ENCODE data around the gene NECAB2.

NECAB2 gene

DNA sequence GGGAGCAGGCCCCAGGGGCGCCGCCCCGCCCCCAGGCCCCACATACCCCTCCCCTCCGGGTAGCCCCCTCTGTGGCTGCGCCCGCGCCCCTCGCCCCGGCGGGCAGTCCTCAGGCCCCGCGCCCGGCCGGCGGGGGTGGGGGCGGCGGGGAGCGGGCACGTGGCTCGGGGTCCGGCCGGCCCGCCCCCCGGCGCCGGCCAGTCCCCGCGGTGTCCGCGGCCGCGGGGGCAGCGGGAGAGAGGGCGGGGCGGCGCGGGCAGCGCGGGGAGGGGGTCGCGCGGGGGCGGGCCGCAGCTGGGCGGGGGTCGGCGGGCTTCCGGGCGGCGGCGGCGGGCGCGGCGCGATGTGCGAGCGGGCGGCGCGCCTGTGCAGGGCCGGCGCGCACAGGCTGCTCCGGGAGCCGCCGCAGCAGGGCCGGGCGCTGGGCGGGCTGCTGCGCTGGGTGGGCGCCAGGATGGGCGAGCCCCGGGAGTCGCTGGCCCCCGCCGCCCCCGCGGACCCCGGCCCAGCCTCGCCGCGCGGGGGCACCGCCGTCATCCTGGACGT, 335 bp downstream of the NECAB2 start:
- no peak for DNase-seq

DNA sequence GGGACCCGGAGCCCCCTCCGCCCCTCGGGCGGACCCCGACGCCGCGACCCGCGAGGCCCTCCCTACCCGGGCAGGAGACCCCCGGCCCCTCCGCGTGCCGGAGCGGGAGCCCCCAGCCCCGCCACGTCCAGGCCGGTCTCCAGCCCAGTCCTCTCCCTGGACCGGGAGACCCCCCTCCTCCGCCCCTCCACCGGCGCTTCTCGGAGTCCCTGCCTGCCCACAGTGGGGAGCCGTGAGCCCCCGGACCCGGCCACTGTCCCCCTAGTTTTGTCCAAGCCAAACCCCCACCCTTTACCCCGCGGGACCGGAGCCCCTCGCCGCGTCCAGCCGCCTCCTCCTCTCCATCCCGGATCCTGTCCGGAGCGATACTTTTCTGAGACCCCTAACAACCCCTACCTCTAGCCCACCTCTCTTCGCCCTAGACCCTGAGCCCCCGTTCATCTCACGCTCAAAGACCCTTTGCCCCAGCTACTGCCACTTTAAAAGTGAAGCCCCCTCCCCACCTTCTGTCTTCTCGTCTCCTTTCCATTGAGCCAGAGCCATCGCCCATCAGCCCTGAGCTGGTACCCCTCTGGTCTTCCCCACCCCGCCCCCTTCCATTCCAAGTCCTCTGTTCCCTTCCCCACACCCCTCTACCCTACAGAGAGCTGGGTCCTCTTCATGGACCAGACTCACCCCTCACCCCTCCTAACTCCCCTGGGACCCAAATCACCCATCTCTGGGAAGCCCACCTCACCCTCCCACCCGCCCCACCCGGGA, 1.0 kb downstream of the NECAB2 start:
- no peak for DNase-seq

DNA sequence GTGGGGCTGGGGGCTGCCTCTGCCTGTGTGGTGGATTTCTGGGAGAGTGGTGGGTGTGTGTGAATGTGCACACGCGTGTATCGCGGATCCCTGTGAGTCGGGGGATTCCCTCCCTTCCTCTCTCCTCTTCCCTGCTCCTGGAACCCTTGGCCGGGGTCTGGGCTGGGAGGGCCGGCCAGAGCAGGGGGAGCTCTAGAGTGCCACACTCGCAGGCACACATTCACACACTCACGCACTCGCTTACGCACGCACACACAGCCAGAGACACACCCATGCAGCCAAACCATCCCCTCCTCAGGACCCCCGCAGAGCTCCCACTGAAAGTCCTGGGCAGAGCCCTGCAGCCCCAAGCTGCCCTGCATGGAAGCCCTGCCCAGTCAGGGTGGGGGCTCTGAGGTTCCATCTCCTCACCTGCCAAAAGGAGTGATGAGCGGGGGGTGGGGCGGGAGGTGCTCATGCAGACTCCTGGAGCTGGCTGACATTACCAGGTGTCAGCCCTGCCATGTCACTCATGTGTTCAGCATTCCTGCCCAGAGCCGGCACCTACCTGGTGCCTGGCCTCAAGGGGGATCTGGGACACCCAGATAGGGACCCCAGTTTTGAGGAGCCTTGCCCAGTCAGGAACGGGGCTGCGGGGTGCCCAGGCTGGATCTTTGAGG, 1.9 kb downstream of the NECAB2 start:
- no peak for DNase-seq

DNA sequence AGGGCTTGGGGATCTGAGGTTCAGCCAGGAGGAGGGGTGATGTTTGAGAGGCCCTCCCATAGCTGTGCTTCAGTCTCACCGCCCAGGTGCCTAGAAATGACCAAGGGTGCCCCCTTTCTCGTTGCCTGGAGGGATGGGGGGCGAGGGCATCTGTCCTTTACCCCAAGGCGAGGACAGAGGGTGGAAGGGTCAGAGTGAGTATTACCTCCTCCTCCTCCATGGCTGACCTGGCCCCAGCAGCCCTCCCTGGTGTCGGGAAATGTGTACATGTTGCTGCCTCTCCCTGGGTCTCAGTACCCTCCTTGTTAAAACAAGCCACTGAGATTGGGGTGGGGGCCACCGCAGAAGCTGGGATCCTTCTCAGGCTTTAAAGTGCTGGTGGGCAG, 2.4 kb downstream of the NECAB2 start:
- DNase-seq, result no peak

DNA sequence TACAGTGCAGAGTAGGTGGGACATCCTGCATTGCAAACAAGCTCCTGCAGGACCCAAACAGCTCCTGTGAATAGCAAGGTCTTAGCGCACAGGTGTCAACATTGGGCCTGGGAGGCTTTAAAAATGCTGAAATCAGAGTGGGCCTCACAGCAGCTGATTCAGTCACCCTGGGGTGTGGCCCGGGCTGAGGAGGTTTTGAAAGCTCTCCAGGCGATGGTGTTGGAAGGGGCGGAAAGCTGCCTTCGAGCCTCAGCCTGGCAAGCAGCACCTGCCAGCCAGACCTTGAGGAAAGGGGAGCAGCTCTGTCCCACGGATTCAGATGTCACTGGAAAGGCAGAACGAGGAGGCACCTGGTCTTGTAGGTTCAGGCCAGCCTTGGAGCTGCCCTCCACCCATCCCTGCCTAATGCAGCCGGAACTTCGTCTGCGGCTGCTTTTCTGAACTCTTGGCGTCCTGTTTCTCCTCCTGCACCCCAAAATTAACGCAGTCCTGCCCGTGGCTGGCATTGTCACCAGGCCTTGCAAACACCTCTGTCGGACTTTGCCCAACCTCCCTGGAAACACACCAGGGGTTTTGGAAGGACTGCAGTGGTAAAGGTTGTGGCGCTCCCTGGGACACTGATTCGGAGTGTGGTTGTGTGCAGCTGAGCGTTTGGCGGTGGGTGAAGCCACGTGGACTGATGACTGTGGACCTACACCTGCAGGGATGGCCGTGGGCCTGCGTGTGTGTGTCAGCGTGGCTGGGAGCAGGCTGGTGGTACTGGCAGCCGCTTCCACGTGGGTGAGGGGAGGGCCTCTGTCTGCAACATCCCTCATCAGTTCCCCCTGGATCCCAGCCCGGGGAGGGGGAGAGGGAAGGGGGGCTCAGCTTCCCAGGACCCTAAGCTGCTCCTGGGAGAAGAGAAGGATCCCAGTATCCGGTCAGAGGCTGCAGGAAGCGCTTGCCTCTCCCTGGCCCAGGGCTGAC, 3.4 kb downstream of the NECAB2 start:
- DNase-seq, result no peak

DNA sequence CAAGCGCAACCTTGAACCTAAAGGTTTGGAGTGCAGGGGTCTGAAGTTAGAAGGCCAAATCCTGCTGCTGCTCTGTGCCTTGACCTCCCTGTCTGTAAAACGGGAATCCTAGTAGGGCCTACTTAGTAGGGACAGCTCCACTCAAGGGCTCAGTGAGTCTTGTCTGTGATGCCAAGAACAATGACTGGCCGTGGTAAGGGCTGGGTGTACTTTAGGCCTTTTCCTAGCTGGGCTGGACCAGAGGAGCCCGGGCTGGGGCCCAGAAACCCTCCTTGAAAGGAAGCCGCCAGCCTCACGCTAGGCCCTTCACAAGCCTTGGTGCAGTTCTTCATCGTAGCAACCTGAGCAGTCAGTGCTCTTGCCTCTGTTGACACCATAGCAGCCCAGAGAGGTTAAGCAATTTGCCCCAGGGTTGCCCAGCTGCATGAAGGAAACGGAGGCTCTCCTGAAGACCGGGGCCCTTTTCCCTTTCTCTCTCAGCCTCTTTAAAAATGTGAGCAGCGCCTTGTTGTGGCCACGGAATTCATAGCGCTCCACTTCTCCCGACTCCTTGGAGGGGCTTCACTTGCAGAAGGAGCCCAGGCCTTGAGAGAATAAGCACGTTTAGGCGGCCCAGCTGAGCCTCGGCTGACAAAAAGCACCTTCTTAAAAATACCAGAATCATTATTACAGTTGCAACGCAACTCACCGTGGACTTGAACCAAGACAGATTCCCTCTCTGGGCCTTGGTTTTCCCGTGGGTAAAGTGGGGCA, 4.4 kb downstream of the NECAB2 start:
- DNase-seq, result no peak

DNA sequence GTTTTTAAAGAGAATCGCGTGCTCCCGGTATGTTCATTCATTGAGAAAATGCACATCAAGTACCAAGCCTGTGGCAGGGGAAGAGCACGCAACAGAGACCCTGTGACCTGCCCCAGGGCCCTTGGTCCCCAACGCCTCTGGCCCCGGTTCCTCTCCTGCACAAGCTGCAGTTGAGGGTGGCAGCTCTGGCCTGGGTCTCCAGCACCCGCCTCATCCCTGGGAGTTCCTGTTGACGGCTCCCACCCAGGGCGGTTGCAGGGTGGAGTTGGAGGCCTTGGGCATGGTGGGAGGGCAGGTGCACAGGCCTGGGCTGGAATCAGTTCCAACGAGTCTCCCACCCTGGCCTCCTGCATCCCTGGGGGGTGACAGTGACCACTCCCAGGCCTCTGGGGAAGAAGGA, 5.0 kb downstream of the NECAB2 start:
- no peak for DNase-seq

DNA sequence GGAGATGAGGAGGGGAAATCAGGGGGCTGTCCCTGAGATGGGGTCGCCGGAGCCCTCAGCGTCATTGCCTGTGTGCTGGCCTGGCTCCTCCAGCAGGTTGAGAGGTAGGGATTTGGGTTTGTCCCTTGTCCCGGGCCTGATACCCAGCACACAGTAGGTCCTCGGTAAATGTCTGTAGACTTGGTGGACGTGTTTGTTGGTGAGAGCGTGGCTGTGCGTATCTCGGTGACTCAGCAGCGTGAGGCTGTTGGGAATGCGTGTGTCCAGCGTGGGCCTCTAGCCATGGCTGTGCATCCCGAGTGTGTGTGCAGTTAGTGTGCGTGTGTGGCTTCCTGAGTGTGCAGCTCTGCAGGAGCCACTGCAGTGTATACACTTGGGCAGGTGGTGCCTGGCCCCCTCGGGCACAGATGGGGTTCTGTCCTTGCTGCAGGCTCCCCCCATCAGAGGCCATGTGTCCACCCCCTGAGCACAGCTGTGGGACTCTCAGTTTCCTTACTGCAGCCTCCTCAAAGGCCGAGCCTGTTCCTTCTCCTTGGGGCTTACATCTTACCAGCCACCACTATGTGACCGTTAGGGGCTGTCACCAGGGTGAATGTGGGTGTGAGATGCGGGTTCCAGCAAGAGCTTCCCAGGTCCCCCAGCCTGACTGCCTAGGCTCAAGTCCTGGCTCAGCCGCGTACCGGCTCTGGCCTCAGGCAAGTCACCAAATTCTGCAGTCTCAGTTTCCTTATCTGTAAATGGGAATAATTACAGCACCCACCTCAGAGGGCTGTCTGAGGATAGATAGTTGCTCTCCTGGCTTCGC, 5.7 kb downstream of the NECAB2 start:
- DNase-seq, result no peak

DNA sequence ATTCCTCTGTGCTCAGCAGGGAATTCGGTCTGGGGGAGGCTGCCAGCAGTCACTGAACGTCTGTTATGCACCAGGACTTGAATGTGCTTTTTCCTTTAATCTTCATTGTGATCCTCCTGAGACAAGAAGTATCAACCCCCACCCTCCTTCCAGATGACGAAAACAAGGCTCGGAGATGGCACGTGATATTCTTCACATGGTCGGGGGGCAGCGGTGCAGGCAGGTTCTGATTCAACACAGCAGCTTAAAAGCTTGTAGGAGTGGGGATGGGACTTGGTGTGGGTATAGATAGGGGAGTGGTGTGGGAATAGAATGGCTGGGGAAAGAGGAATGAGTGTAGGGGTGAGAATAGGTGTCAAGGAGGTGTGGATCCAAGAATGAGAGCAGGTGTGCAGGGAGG, 6.4 kb downstream of the NECAB2 start:
- no peak for DNase-seq

DNA sequence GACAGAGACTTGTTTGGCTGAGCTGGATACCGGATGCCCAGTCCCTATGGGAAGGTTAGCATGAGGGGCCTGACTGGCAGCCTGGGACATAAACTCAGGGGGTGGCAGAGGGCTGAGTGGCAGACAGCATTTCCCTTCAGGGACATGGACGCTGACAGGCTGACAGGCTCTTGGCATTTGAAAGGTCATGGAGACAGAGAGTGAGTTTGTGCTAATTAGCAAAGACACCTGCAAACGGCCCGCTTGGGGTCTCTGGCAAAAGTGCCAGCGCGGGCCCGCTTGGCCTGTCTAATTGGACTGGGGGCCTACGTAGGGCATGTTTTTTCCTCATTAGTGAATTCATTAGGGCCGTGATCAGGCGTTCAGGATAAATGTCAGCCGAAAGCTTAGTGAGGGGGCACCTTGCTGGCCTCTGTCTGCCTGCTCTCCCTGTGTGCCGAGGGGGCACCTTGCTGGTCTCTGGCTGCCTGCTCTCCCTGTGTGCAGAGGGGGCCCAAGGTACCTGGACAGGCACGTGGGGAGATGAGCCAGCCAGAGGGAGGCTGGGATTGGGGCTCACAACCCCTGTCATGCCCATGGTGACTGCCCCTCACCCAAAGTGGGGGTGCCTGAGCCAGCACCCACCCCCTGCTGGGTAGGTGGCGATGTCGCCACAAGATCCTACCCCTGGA, 7.7 kb downstream of the NECAB2 start:
- no peak for DNase-seq

DNA sequence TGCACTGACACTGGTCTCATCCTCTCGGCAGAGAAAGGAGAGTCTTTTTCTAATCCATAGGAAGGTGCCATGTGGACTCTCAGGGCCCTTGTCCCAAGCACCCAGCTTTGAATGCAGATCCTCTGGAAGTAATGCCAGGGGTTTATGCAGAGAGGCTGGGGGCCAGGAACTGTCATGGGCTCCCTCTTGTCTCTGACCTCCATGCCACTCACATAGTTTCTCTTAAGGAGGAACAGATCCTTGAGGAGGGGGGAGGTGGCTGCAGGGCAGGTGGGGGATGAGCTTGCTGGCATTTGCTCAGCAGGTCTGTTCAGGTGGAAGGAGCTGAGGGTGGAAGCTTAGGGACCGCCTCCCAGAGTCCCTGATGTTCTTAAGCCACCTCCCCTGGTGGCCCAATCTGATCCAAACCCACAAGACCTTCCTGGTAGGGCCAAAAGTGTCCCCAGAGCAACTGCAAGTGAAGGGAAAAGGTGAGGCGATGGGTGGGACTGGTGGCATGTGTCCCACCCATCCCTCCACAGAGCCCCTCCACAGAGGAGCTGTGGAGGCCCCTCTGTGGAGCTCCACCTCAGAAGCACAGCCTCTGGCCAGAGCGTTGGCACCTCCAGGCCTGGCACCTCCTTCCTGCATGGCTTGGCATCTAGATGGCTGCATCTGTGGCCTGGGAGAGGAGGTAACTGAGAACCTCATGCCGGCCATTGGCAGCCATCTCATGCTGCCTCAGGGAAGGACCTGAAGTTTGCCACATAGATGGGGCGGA, 9.2 kb downstream of the NECAB2 start:
- DNase-seq, result no peak

DNA sequence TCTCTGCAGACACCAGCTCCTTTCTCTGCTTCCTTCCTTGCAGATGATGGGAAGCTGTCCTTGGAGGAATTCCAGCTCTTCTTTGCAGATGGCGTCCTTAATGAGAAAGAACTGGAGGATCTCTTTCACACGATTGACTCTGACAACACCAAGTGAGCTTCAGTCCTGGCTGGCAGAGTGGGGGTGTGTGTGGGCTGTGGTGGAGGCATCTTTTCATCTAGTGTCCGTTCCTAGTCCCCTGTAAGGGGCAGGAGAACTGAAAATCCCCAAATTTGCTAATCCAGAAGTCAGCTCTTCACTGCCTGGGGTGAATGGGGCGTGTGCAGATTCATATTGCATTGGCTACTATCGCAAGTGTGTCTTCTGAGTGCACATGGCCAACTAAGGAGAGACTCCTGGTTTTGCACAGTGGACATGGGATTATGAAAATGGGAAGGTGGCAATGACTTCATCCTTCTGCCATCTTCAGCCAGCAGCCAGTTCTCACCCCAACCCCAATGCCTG, 10.4 kb downstream of the NECAB2 start:
- DNase-seq, result no peak

DNA sequence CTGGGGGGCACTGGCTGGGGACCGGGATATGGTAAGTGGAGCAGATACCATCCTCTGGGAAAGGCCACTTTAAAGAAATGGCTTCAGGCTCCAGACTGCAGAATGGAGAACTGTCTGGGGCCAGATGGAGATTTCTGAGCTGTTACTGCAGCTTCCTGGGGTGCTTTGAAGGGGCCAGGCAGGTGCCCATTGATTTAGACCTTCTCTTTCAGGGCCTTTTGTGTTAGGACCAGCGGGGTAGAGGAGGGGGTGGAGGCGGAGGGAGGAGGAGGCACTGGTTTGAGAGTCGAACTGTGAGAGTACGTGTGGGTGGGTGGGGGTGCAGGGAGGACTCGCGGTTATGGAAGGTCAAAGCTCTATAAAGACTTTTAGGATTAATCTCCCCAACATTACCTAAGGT, 11.4 kb downstream of the NECAB2 start:
- no peak for DNase-seq

DNA sequence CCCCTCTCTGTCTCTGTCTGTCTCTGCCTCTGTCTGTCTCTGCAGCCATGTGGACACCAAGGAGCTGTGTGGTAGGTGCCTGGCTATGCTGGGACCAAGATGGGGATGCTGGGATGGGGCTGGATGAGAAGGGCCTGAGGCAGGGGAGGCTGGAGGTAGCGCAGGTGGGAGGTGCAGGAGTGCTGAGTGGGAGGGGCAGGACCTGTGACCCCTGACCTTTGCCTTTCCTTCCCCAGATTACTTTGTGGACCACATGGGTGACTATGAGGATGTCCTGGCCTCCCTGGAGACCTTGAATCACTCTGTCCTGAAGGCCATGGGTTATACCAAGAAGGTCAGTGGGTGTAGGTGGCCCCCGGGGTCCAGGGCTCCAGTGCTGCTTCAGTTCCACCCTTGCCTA, 12.8 kb downstream of the NECAB2 start:
- DNase-seq, result no peak

DNA sequence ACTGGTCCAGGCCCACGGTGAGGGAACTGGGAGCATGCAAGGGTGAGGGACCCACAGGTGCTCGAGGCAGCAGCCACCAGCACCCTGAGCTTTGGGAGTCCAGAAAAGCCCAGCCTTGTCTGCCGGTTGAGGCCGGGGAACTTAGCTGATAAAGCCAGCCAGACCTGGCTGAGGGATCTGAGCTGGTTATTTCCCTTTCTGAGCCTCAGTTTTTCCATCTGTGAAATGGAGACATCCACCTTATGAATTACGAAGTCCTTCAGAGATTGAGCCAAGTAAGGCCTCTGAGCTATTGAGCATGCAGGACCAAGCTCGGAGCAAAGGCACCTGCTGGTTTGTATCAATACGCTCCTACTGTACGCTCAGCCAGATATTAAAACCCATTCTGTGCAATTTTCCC, 13.8 kb downstream of the NECAB2 start:
- no peak for DNase-seq

DNA sequence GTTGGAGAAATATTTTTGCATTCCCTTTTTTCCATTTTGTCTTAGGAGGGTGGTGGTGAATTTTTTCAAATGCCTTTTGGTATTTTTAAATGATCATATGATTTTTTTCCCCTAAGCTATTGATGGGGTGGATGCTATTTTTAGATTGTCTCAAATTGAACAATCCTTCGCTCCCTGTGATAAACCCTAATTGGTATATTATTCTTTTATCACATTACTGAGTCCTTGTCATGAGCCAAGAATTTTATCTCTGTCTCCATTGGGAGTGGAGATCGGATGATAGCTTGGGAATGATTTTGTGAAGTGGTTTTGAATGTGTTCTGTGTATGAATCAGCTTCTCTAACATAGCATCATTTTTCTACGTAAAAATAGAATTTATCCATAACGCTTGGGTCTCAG, 15.4 kb downstream of the NECAB2 start:
- no peak for DNase-seq

DNA sequence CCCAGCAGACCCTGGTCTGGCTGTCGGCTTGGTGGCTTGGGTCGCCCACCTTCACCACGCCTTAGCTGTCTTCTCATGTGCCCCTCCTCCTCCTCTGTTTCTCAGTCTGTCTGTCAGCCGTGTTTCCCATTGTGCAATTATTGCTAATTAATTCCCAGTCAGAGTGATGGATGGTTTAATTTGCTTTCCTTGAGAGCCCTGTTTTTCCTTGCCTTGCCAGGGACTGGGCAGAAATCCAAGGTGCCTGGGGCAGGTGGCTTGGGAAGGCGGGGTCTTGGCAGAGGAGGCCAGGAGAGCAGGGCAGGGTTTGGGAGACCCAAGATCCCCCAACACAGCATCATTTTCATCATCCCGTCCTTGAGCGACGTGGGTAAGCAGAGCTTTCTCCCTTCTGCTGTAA, 21.3 kb downstream of the NECAB2 start:
- DNase-seq, result no peak

DNA sequence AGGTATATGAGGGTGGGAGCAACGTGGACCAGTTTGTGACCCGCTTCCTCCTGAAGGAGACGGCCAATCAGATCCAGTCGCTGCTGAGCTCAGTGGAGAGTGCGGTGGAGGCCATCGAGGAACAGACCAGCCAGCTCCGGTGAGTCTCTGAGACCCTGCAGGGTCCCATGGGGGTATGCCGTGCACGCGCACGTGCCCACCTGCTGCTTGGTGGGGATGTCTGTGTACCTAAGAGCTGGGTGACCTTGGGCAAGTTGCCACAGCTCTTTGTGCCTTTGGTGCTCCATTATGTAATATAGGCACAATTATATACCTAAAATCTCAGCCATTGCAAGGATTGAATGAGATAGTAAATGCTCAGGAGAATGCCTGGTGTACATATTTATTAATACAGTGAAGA, 22.4 kb downstream of the NECAB2 start:
- DNase-seq, result no peak

DNA sequence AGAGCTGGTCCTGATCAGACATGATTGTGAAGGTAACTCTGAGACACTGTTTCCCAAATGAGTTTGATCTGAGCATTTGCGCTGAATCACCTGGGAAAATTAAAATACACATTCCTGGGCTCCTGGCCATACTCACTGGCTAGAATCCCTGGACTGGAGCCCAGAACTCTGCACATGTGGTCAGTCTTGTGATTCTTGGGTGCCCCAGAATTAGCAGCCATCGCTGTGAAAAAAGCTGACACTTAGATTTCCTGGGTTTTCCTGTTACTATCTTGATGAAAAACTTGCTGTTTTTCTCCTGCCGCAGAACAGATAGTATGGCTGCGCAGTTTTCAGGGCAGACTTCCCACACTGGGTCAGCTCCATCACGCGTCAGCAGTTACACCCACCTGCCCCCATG, 24.6 kb downstream of the NECAB2 start:
- DNase-seq, result no peak

DNA sequence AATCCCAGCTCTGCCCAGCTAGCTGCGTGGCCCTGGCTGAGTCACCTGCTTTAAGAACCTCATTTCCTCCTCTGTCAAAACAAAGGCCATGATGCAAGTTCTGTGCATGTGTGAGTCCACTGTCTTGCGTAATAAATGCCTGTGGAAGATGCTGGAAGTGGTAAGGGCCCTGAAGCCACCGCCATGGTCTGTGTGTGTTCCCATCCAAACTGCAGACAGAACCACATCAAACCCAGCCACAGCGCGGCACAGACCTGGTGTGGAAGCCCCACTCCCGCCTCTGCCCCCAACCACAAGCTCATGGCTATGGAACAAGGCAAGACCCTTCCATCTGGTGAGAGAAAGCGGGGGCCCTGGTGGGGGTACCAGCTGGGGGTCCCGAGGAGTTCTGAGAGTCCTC, 26.0 kb downstream of the NECAB2 start:
- DNase-seq, result no peak

Measured in activated CD4-positive, alpha-beta T cell treated with anti-CD3 and anti-CD28 coated beads, Interleukin-2, amount 50 U/mL, for 1 hour (primary cell).